Measurements from ENCODE around the gene RPLP2. TPM values are rescaled to one million over a fixed set of nuclear protein-coding genes. Genes with fewer than 3 reads are reported as not detected.
A peak's percentile ranks its signal among the peaks of the same experiment; 100 is the strongest.

The RPLP2 gene
- total and polyA plus RNA-seq, 2 experiments from 2014 or later, result 401 to 468 TPM

- WGBS (ENCODE audit: low lambda C conversion rate, missing lambda C conversion rate), result 92% methylated on average over 18 of the region's 27 CpGs
- Histone ChIP-seq H3K9me2 (replicated peaks; ENCODE audit: insufficient read depth) (no peaks in the 10 kb centered on the region), H3K27ac (no peak overlapping the region), H3K36me3 (replicated peaks; ENCODE audit: insufficient read depth, low read depth) (no peaks in the 10 kb centered on the region), H3K79me2 (no peaks in the 10 kb centered on the region), H3K4me1 (ENCODE audit: insufficient read depth) (peaks cover 25% of the 10 kb centered on the region), H2AFZ (no peak overlapping the region), H3K27me3 (no peaks in the 10 kb centered on the region), H4K20me1 (ENCODE audit: insufficient read depth, poor library complexity, severe bottlenecking) (no peaks in the 10 kb centered on the region), H3K4me3 (no peak overlapping the region), H3K9me3 (ENCODE audit: low read depth) (no peaks in the 10 kb centered on the region), H3K4me2 (no peak overlapping the region)
- no peak for TF ChIP-seq CTCF (IDR thresholded peaks at IDR 0.05; ENCODE audit: poor library complexity)
- no peak for TF ChIP-seq EZH2phosphoT487 (IDR thresholded peaks at IDR 0.05; ENCODE audit: low read depth, severe bottlenecking, unreplicated experiment)
- no peak for TF ChIP-seq EZH2 (IDR thresholded peaks at IDR 0.05; ENCODE audit: borderline replicate concordance)
- DNase-seq (ENCODE audit: low spot score), result no peak
These were observed 48.4 kb downstream of the RPLP2 start for GRCh38 chr11:858053-858761.

- 100% methylated on average over 2 of the region's 37 CpGs for WGBS (ENCODE audit: low lambda C conversion rate, missing lambda C conversion rate)
- no peak overlapping the region for H3K4me2 ChIP-seq
- no peaks in the 10 kb centered on the region for H3K9me2 ChIP-seq (replicated peaks; ENCODE audit: insufficient read depth)
- H2AFZ ChIP-seq, result no peak overlapping the region
- H3K4me3 ChIP-seq, result no peak overlapping the region
- no peaks in the 10 kb centered on the region for H3K27me3 ChIP-seq
- no peaks in the 10 kb centered on the region for H4K20me1 ChIP-seq (ENCODE audit: insufficient read depth, poor library complexity, severe bottlenecking)
- no peak overlapping the region for H3K27ac ChIP-seq
- no peaks in the 10 kb centered on the region for H3K36me3 ChIP-seq (replicated peaks; ENCODE audit: insufficient read depth, low read depth)
- no peak for TF ChIP-seq EZH2phosphoT487 (IDR thresholded peaks at IDR 0.05; ENCODE audit: low read depth, severe bottlenecking, unreplicated experiment)
- no peak for TF ChIP-seq EZH2 (IDR thresholded peaks at IDR 0.05; ENCODE audit: borderline replicate concordance)
- no peak for TF ChIP-seq CTCF (IDR thresholded peaks at IDR 0.05; ENCODE audit: poor library complexity)
- peaks cover 31% of the 10 kb centered on the region for H3K4me1 ChIP-seq (ENCODE audit: insufficient read depth)
- no peak for DNase-seq (ENCODE audit: low spot score)
- H3K79me2 ChIP-seq, result no peaks in the 10 kb centered on the region
- H3K9me3 ChIP-seq (ENCODE audit: low read depth), result no peaks in the 10 kb centered on the region
These were observed 49.1 kb downstream of the RPLP2 start for GRCh38 chr11:858762-859339.

- peak; percentile 87 for DNase-seq (ENCODE audit: low spot score)
- no peaks in the 10 kb centered on the region for H3K79me2 ChIP-seq
- no peak overlapping the region for H2AFZ ChIP-seq
- peaks cover 31% of the 10 kb centered on the region for H3K4me1 ChIP-seq (ENCODE audit: insufficient read depth)
- peak overlapping the region; percentile 67 for H3K4me2 ChIP-seq
- no peaks in the 10 kb centered on the region for H4K20me1 ChIP-seq (ENCODE audit: insufficient read depth, poor library complexity, severe bottlenecking)
- no peaks in the 10 kb centered on the region for H3K9me2 ChIP-seq (replicated peaks; ENCODE audit: insufficient read depth)
- H3K4me3 ChIP-seq, result no peak overlapping the region
- H3K27ac ChIP-seq, result peak overlapping the region; percentile 76
- no peaks in the 10 kb centered on the region for H3K9me3 ChIP-seq (ENCODE audit: low read depth)
- no peaks in the 10 kb centered on the region for H3K27me3 ChIP-seq
- TF ChIP-seq EZH2phosphoT487 (IDR thresholded peaks at IDR 0.05; ENCODE audit: low read depth, severe bottlenecking, unreplicated experiment) (no peak), EZH2 (IDR thresholded peaks at IDR 0.05; ENCODE audit: borderline replicate concordance) (no peak), CTCF (IDR thresholded peaks at IDR 0.05; ENCODE audit: poor library complexity) (no peak)
- H3K36me3 ChIP-seq (replicated peaks; ENCODE audit: insufficient read depth, low read depth), result no peaks in the 10 kb centered on the region
- 60% methylated on average over 14 of the region's 31 CpGs for WGBS (ENCODE audit: low lambda C conversion rate, missing lambda C conversion rate)
These were observed 49.8 kb downstream of the RPLP2 start for GRCh38 chr11:859394-860131.
